ENCODE data around the gene GRIK4. TPM values are rescaled to one million over a fixed set of nuclear protein-coding genes. Genes with fewer than 3 reads are reported as not detected.

Gene GRIK4
- total and polyA plus RNA-seq, 8 donors: 0.76 to 10.1 (median 7.7) TPM

GRCh38 chr11:120857508-120857907 lies 346.0 kb downstream of the GRIK4 start:
- Histone ChIP-seq H3K4me1 (no peaks in the 10 kb centered on the region), H3K9me3 (no peaks in the 10 kb centered on the region), H3K27ac (no peak overlapping the region), H3K36me3 (no peaks in the 10 kb centered on the region), H3K4me3 (no peak overlapping the region), H3K27me3 (peaks cover 0 to 4% of the 10 kb centered on the region in 2 donors)
- ATAC-seq (no peak), DNase-seq (no peak)
- TF ChIP-seq CTCF (IDR thresholded peaks at IDR 0.05): no peak
- intact Hi-C loops (cut with DNase I): no loop called here

- no peak for DNase-seq
- H3K4me1 ChIP-seq: no peaks in the 10 kb centered on the region
- no peak overlapping the region for H3K4me3 ChIP-seq
- ATAC-seq: peak; percentile 43
- intact Hi-C loops (cut with DNase I): no loop called here
- no peaks in the 10 kb centered on the region for H3K9me3 ChIP-seq
- TF ChIP-seq CTCF (IDR thresholded peaks at IDR 0.05): no peak
- H3K27me3 ChIP-seq: no peaks in the 10 kb centered on the region
- H3K36me3 ChIP-seq: no peaks in the 10 kb centered on the region
- H3K27ac ChIP-seq: no peak overlapping the region
These were observed 347.2 kb downstream of the GRIK4 start for GRCh38 chr11:120858740-120859139.

GRCh38 chr11:120859552-120860295 lies 348.2 kb downstream of the GRIK4 start:
- no peaks in the 10 kb centered on the region for H3K27me3 ChIP-seq
- TF ChIP-seq CTCF (IDR thresholded peaks at IDR 0.05): no peak
- DNase-seq: no peak
- no peak overlapping the region for H3K27ac ChIP-seq
- intact Hi-C loops (cut with DNase I): no loop called here
- ATAC-seq: no peak
- no peak overlapping the region for H3K4me3 ChIP-seq
- H3K9me3 ChIP-seq: no peaks in the 10 kb centered on the region
- H3K36me3 ChIP-seq: no peaks in the 10 kb centered on the region
- H3K4me1 ChIP-seq: no peaks in the 10 kb centered on the region

- intact Hi-C loops (cut with DNase I): no loop called here
- H3K27ac ChIP-seq: no peak overlapping the region
- no peak overlapping the region for H3K4me3 ChIP-seq
- H3K36me3 ChIP-seq: no peaks in the 10 kb centered on the region
- peaks cover 0 to 13% of the 10 kb centered on the region in 2 donors for H3K27me3 ChIP-seq
- no peak for TF ChIP-seq CTCF (IDR thresholded peaks at IDR 0.05)
- DNase-seq (no peak), ATAC-seq (no peak)
- no peaks in the 10 kb centered on the region for H3K4me1 ChIP-seq
- H3K9me3 ChIP-seq: no peaks in the 10 kb centered on the region
These were observed 351.8 kb downstream of the GRIK4 start for GRCh38 chr11:120863359-120863758.

- Histone ChIP-seq H3K27me3 (peaks cover 0 to 13% of the 10 kb centered on the region in 2 donors), H3K36me3 (no peaks in the 10 kb centered on the region), H3K27ac (no peak overlapping the region), H3K4me1 (no peaks in the 10 kb centered on the region), H3K9me3 (no peaks in the 10 kb centered on the region), H3K4me3 (no peak overlapping the region)
- DNase-seq (no peak), ATAC-seq (no peak)
- no peak for TF ChIP-seq CTCF (IDR thresholded peaks at IDR 0.05)
- intact Hi-C loops (cut with DNase I): no loop called here
These were observed 355.5 kb downstream of the GRIK4 start for GRCh38 chr11:120867024-120867423.
